Activated CD4-positive, alpha-beta T cell treated with anti-CD3 and anti-CD28 coated beads for 4 hours (primary cell): ENCODE results near the gene DNAJC12.

Experiments
- DNase-seq, 2 donors: peaks; one replicate each; pipeline ENCODE4 v3.0.0-alpha.2; 2020

Gene DNAJC12

DNA sequence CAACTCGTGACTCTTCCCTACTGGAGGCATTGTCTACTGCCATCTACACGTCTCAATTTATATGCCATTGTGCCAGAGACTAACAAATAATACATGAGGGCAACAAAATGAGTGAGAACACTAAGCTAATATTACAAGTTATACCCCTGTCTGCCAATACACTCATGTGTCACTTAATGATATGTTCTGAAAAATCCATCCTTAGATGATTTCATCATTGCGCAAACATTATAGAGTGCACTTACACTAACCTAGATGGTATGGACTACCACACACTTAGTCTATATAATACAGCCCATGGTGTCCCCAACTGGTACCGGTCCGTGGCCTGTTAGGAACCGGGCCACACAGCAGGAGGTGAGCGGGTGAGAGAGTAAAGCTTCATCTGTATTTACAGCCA lies 77.7 kb downstream of the DNAJC12 start:
- DNase-seq, result no peak
